Endometrial microvascular endothelial cells (primary cell): ENCODE measurements around the gene SNTG2. TPM values are rescaled to one million over a fixed set of nuclear protein-coding genes. Genes with fewer than 3 reads are reported as not detected.

Experiments
- in situ Hi-C: cut with HindIII; loops from 2 replicates; pipeline ENCODE4 v1.10.0; 2017; ENCODE audit warnings: low sequenced_read_pairs, low pct_unique_long_range_greater_than_20kb; ENCODE audit errors: inconsistent ontology term
- total RNA-seq: library from RNA; depleted of rRNA; stranded (reverse); fragments of >200 nt; gene quantifications from one replicate; pipeline ENCODE4 v1.2.3, GENCODE V29; 2015; ENCODE audit errors: inconsistent ontology term

The SNTG2 gene
- total RNA-seq, 1 donor from 2014 or later: not detected

GRCh38 chr2:925309-925708, 25.3 kb upstream of the SNTG2 start:
- in situ Hi-C loops: no loop called here

- in situ Hi-C loops: no loop called here
Measured at GRCh38 chr2:925711-926110, 24.9 kb upstream of the SNTG2 start.

- in situ Hi-C loops: no loop called here
Measured at GRCh38 chr2:926259-926793, 24.3 kb upstream of the SNTG2 start.

GRCh38 chr2:926896-927295, 23.8 kb upstream of the SNTG2 start:
- in situ Hi-C loops: no loop called here

GRCh38 chr2:929011-929735, 21.5 kb upstream of the SNTG2 start:
- in situ Hi-C loops: no loop called here

- in situ Hi-C loops: no loop called here
Measured at GRCh38 chr2:929925-930324, 20.7 kb upstream of the SNTG2 start.

GRCh38 chr2:930935-931334, 19.7 kb upstream of the SNTG2 start:
- in situ Hi-C loops: no loop called here

GRCh38 chr2:932320-933115, 18.1 kb upstream of the SNTG2 start:
- in situ Hi-C loops: no loop called here

GRCh38 chr2:933734-934295, 16.8 kb upstream of the SNTG2 start:
- in situ Hi-C loops: no loop called here

GRCh38 chr2:937530-937929, 13.1 kb upstream of the SNTG2 start:
- in situ Hi-C loops: no loop called here

GRCh38 chr2:938181-939005, 12.3 kb upstream of the SNTG2 start:
- in situ Hi-C loops: no loop called here

GRCh38 chr2:939936-940601, 10.6 kb upstream of the SNTG2 start:
- in situ Hi-C loops: no loop called here

GRCh38 chr2:941871-942270, 8.8 kb upstream of the SNTG2 start:
- in situ Hi-C loops: no loop called here

GRCh38 chr2:942775-943460, 7.7 kb upstream of the SNTG2 start:
- in situ Hi-C loops: no loop called here

- in situ Hi-C loops: no loop called here
Measured at GRCh38 chr2:943461-943797, 7.2 kb upstream of the SNTG2 start.

GRCh38 chr2:943821-944220, 6.8 kb upstream of the SNTG2 start:
- in situ Hi-C loops: no loop called here

GRCh38 chr2:944693-945092, 6.0 kb upstream of the SNTG2 start:
- in situ Hi-C loops: no loop called here

- in situ Hi-C loops: no loop called here
Measured at GRCh38 chr2:945104-945503, 5.5 kb upstream of the SNTG2 start.
